WTC11 (cell line): ENCODE results near the gene CCL8. TPM values are rescaled to one million over a fixed set of nuclear protein-coding genes. Genes with fewer than 3 reads are reported as not detected.

Source experiments
- ATAC-seq: fragments of 200-7000 bp; cut with Tn5 transposase; 2 replicates; pipeline ENCODE4 v1.10.0; 2021; ENCODE audit warnings: mild to moderate bottlenecking, moderate library complexity
- CTCF ChIA-PET: fragments of 300-600 bp; sonication (Branson Sonifier 250); formaldehyde crosslinking; loops from one replicate; lab custom pipeline; 2021; ENCODE audit warnings: antibody characterized with exemption; lab: Charles Lee
- POLR2A ChIA-PET: fragments of 350-600 bp; sonication (Branson Sonifier 250); formaldehyde crosslinking; loops from one replicate; lab custom pipeline; 2021; ENCODE audit warnings: antibody characterized with exemption; lab: Charles Lee
- DNase-seq: peaks from one replicate; pipeline ENCODE4 v3.0.0; 2021; ENCODE audit warnings: low spot score
- H3K27ac Mint-ChIP-seq: 2 replicates; pipeline ENCODE4 v1.8.0; 2021; ENCODE audit warnings: mixed read lengths
- H3K27me3 Mint-ChIP-seq: 2 replicates; pipeline ENCODE4 v1.8.0; 2021; ENCODE audit warnings: low read depth, mild to moderate bottlenecking, moderate library complexity, mixed read lengths
- H3K36me3 Mint-ChIP-seq: 2 replicates; pipeline ENCODE4 v1.8.0; 2021; ENCODE audit warnings: mixed read lengths
- H3K4me1 Mint-ChIP-seq: 2 replicates; pipeline ENCODE4 v1.8.0; 2022; ENCODE audit warnings: mixed read lengths
- H3K4me3 Mint-ChIP-seq: 2 replicates; pipeline ENCODE4 v1.8.0; 2021; ENCODE audit warnings: mild to moderate bottlenecking, moderate library complexity, mixed read lengths
- H3K9me3 Mint-ChIP-seq: 2 replicates; pipeline ENCODE4 v1.8.0; 2021; ENCODE audit warnings: mixed read lengths
- CBFB ChIP-seq: sonication (generic); formaldehyde crosslinking; IDR thresholded peaks from 2 replicates; pipeline ENCODE4 v1.8.1; 2022; ENCODE audit warnings: mild to moderate bottlenecking, low read depth, missing genetic modification reagents
- ELF4 ChIP-seq: sonication (generic); formaldehyde crosslinking; IDR thresholded peaks from 2 replicates; pipeline ENCODE4 v1.8.1; 2022; ENCODE audit warnings: low read depth, mild to moderate bottlenecking, moderate library complexity, missing genetic modification reagents
- HMGA2 ChIP-seq: fragments of 250-450 bp; sonication (Bioruptor Pico); IDR thresholded peaks from 2 replicates; pipeline ENCODE4 v1.4.0; 2021; ENCODE audit warnings: mild to moderate bottlenecking, moderate library complexity
- JUN ChIP-seq: sonication (generic); formaldehyde crosslinking; IDR thresholded peaks from 2 replicates; pipeline ENCODE4 v1.8.0; 2023; ENCODE audit warnings: mild to moderate bottlenecking, missing genetic modification reagents
- MXD4 ChIP-seq: fragments of 250-450 bp; sonication (Bioruptor Pico); IDR thresholded peaks from 2 replicates; pipeline ENCODE4 v1.8.0; 2021; ENCODE audit warnings: mild to moderate bottlenecking, moderate library complexity, borderline replicate concordance
- NFATC4 ChIP-seq: fragments of 250-450 bp; sonication (Bioruptor Pico); IDR thresholded peaks from 2 replicates; pipeline ENCODE4 v1.9.0; 2021; ENCODE audit warnings: mild to moderate bottlenecking
- SOX15 ChIP-seq: fragments of 250-450 bp; sonication (Bioruptor Pico); IDR thresholded peaks from 2 replicates; pipeline ENCODE4 v1.9.0; 2021; ENCODE audit warnings: mild to moderate bottlenecking
- ZBTB21 ChIP-seq: sonication (generic); formaldehyde crosslinking; IDR thresholded peaks from 2 replicates; pipeline ENCODE4 v1.8.1; 2023; ENCODE audit warnings: mild to moderate bottlenecking, missing genetic modification reagents, borderline replicate concordance
- ZNF416 ChIP-seq: fragments of 250-450 bp; sonication (Bioruptor Pico); IDR thresholded peaks from 2 replicates; pipeline ENCODE4 v1.9.0; 2021; ENCODE audit warnings: mild to moderate bottlenecking, inconsistent platforms
- total RNA-seq: library from RNA; stranded (reverse); gene quantifications from 3 replicates; pipeline ENCODE4 v1.2.3, GENCODE V29; 2021
- TF ChIP-seq, protein P1 (sequence below): sonication (generic); formaldehyde crosslinking; IDR thresholded peaks from 2 replicates; pipeline ENCODE4 v1.8.1; 2023; ENCODE audit warnings: mild to moderate bottlenecking, missing genetic modification reagents, moderate library complexity
- TF ChIP-seq, protein P2 (sequence below): fragments of 250-450 bp; sonication (Bioruptor Pico); conservative IDR thresholded peaks from 2 replicates; pipeline ENCODE4 v1.9.0; 2021; ENCODE audit warnings: mild to moderate bottlenecking
- TF ChIP-seq, protein P3 (sequence below): sonication (generic); formaldehyde crosslinking; IDR thresholded peaks from 2 replicates; pipeline ENCODE4 v1.8.0; 2023; ENCODE audit warnings: missing genetic modification reagents, mild to moderate bottlenecking, borderline replicate concordance
- TF ChIP-seq, protein P4 (sequence below): sonication (generic); formaldehyde crosslinking; IDR thresholded peaks from 2 replicates; pipeline ENCODE4 v1.8.1; 2022; ENCODE audit warnings: low read depth, mild to moderate bottlenecking, moderate library complexity, missing genetic modification reagents, borderline replicate concordance
- TF ChIP-seq, protein P5 (sequence below): fragments of 250-450 bp; sonication (Bioruptor Pico); IDR thresholded peaks from 2 replicates; pipeline ENCODE4 v1.9.0; 2021; ENCODE audit warnings: moderate library complexity, mild to moderate bottlenecking, inconsistent platforms, borderline replicate concordance
- TF ChIP-seq, protein P6 (sequence below): fragments of 250-450 bp; sonication (Bioruptor Pico); IDR thresholded peaks from 2 replicates; pipeline ENCODE4 v1.9.0; 2021; ENCODE audit warnings: mild to moderate bottlenecking

CCL8 gene
- total RNA-seq, 1 experiment from 2014 or later = not detected

DNA sequence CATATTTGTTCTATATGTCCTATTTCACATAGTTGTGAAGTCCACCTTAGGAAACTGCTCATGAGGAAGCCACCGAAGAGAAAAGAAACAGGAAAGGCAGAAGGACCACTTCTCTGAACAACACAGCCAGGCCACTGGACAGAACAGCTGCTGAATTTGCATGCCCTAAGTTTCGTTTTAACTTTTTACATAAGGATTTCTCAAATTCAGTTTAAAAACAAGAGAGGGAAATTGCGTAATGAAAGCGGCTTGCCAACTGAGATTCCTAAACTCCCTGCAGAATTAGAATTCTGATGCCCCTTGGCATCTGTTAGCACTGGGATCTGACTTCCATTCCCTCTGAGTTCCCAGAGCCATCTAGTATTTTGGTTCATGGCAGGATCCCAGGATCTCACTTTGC is 5.0 kb upstream of the CCL8 start (continued):
- TF ChIP-seq, protein P1, sequence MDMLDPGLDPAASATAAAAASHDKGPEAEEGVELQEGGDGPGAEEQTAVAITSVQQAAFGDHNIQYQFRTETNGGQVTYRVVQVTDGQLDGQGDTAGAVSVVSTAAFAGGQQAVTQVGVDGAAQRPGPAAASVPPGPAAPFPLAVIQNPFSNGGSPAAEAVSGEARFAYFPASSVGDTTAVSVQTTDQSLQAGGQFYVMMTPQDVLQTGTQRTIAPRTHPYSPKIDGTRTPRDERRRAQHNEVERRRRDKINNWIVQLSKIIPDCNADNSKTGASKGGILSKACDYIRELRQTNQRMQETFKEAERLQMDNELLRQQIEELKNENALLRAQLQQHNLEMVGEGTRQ = no peak
- TF ChIP-seq ZBTB21 (no peak), MXD4 (CRISPR knock-in tag) (no peak), ELF4 (CRISPR knock-in tag) (no peak), CBFB (no peak), JUN (CRISPR knock-in tag) (no peak), HMGA2 (CRISPR knock-in tag) (no peak), NFATC4 (CRISPR knock-in tag) (no peak)
- TF ChIP-seq, protein P2, sequence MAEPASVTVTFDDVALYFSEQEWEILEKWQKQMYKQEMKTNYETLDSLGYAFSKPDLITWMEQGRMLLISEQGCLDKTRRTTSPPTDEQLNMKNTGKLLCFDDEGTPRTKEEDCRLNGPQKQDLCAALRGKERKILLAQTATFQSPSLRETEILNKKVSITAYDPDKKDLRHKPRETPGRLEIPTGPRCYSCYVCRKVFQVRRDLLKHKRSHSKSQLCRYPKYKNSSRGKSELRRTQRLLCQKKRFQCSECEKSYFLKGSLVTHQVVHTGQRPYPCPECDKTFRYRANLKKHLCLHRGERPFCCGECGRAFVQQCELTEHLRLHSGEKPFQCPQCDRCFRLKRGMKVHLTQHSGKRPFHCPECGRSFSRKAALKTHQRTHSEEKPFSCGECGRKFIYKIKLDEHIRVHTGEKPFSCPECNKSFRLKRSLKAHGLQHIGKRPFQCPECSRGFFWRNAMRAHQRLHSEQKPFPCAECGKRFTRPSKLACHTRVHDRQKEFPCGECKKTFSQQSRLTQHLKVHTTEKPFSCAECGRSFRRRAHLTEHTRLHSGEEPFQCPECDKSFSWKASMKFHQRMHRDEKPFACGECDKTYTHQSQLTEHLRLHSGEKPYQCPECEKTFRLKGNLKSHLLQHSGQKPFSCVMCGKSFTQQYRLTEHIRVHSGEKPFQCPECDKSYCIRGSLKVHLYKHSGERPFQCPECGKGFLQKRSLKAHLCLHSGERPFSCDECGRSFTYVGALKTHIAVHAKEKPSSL = no peak
- TF ChIP-seq, protein P3, sequence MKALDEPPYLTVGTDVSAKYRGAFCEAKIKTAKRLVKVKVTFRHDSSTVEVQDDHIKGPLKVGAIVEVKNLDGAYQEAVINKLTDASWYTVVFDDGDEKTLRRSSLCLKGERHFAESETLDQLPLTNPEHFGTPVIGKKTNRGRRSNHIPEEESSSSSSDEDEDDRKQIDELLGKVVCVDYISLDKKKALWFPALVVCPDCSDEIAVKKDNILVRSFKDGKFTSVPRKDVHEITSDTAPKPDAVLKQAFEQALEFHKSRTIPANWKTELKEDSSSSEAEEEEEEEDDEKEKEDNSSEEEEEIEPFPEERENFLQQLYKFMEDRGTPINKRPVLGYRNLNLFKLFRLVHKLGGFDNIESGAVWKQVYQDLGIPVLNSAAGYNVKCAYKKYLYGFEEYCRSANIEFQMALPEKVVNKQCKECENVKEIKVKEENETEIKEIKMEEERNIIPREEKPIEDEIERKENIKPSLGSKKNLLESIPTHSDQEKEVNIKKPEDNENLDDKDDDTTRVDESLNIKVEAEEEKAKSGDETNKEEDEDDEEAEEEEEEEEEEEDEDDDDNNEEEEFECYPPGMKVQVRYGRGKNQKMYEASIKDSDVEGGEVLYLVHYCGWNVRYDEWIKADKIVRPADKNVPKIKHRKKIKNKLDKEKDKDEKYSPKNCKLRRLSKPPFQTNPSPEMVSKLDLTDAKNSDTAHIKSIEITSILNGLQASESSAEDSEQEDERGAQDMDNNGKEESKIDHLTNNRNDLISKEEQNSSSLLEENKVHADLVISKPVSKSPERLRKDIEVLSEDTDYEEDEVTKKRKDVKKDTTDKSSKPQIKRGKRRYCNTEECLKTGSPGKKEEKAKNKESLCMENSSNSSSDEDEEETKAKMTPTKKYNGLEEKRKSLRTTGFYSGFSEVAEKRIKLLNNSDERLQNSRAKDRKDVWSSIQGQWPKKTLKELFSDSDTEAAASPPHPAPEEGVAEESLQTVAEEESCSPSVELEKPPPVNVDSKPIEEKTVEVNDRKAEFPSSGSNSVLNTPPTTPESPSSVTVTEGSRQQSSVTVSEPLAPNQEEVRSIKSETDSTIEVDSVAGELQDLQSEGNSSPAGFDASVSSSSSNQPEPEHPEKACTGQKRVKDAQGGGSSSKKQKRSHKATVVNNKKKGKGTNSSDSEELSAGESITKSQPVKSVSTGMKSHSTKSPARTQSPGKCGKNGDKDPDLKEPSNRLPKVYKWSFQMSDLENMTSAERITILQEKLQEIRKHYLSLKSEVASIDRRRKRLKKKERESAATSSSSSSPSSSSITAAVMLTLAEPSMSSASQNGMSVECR (CRISPR knock-in tag) = no peak
- TF ChIP-seq, protein P4, sequence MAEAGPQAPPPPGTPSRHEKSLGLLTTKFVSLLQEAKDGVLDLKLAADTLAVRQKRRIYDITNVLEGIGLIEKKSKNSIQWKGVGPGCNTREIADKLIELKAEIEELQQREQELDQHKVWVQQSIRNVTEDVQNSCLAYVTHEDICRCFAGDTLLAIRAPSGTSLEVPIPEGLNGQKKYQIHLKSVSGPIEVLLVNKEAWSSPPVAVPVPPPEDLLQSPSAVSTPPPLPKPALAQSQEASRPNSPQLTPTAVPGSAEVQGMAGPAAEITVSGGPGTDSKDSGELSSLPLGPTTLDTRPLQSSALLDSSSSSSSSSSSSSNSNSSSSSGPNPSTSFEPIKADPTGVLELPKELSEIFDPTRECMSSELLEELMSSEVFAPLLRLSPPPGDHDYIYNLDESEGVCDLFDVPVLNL (CRISPR knock-in tag) = no peak

DNA sequence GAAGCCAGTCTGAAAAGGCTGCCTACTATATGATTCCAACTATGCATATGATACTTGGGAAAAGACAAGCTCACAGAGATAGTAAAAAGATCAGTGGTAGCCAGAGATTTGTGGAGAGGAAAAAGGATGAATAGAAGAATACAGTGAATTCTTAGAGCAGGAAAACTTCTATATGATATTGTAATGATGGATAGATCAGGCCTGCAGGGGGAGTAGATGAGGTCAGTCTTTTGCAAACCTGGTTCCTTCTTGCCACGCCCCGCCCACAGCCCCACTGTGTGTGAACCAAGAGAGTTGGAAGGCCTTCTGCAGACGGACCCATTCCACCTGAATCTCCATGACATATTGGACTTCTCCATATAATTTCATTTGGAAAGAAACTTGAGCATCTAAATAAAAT is 761 bp upstream of the CCL8 start:
- Mint-ChIP-seq H3K27me3 (peaks cover 14% of the 10 kb centered on the region), H3K27ac (no peak overlapping the region)
- TF ChIP-seq ZNF416 (CRISPR knock-in tag) = no peak
- TF ChIP-seq, protein P5, sequence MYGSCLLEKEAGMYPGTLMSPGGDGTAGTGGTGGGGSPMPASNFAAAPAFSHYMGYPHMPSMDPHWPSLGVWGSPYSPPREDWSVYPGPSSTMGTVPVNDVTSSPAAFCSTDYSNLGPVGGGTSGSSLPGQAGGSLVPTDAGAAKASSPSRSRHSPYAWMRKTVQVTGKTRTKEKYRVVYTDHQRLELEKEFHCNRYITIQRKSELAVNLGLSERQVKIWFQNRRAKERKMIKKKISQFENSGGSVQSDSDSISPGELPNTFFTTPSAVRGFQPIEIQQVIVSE = no peak
- TF ChIP-seq SOX15 = no peak
- TF ChIP-seq, protein P6, sequence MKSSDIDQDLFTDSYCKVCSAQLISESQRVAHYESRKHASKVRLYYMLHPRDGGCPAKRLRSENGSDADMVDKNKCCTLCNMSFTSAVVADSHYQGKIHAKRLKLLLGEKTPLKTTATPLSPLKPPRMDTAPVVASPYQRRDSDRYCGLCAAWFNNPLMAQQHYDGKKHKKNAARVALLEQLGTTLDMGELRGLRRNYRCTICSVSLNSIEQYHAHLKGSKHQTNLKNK (CRISPR knock-in tag) = no peak
- TF ChIP-seq, all 79 proteins: peak for 0
- H3K4me3 Mint-ChIP-seq = no peak overlapping the region
- ATAC-seq = peak; percentile 85
- ChIA-PET CTCF (interaction anchor here (0.7 to 8.0 kb wide), 3 partner anchors 12 to 161 kb away, joined by 3 to 78 read pairs (median 3); no protein-coding TSS in a partner anchor), POLR2A (no interaction called here)
- peak; percentile 63 for DNase-seq
- no peaks in the 10 kb centered on the region for H3K36me3 Mint-ChIP-seq
- no peaks in the 10 kb centered on the region; the same call in 1 of the 2 replicates for H3K4me1 Mint-ChIP-seq
- H3K9me3 Mint-ChIP-seq = no peaks in the 10 kb centered on the region
